Hematopoietic multipotent progenitor cell treated with erythropoietin and hydrocortisone succinate and interleukin-3 and kit ligand, for 4 days (in vitro differentiated cells): ENCODE measurements around the gene ICAM1.
A peak's percentile ranks its signal among the peaks of the same experiment; 100 is the strongest.

ENCODE experiments used
- DNase-seq: peaks from one replicate; pipeline ENCODE4 v3.0.0-alpha.2; 2015

Gene ICAM1

DNA sequence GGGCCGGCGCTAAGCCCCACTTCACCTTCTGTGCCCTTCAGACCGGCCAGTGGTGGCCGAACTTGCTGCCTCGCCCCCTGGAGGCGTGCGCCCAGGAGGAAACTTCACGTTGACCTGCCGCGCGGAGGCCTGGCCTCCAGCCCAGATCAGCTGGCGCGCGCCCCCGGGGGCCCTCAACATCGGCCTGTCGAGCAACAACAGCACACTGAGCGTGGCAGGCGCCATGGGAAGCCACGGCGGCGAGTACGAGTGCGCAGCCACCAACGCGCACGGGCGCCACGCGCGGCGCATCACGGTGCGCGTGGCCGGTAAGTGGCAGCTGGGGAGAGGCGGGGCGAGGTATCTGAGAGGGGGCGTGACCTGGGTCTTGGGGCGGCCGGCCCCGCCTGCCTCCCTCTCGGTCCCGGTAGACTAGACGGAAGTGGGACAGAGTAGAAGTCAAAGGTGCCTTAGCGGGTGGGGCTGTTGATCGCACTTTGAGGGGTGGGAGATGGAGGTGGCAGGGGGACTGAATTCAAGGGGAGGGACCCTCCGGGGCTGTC is 24.5 kb downstream of the ICAM1 start:
- peak; percentile 78 for DNase-seq

- peak; percentile 48 for DNase-seq
These were observed 25.1 kb downstream of the ICAM1 start for GRCh38 chr19:10295847-10296591.

DNA sequence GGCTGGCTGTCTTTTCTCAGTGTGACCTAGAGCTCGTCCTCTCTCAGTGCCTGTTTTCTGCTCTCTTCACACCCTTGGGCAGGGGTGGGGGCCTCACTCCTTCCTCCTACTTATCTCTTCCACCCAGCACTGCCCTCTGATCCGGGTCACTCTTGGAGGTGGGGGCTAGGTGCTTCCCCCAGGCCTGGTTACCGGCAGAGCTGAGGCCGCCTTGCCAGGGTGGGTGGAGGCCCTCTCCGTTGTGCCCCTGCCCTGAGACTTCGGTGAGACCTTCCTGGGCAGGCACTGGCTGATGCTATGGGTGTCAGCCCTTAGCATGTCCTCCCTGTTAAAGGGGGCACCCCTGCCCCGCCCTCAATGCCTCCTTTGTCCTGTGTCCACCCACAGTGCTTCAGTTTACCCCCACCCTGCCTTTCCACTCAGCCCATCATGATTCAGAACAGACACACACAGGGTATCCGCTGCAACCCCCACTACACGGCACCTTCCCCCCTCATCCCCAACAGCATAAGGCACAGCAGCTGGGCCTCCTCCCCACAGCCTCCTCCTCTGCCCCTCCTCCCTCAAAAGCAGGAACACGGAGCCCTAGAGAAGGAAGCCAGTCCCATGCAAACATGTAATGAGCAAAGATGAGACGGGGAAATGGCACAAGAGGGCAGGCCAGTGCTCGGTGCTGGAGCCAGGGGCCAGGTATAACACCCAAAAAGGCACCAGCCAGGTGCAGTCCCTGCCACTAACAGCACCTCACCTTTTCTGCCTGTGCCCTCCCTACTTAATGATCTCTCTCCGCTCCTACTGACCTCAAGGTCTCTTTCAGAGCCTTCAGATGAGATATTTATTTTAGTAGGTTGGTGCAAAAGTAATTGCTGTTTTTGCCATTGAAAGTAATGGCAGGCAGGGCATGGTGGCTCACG is 28.9 kb downstream of the ICAM1 start:
- peak; percentile 96 for DNase-seq

DNA sequence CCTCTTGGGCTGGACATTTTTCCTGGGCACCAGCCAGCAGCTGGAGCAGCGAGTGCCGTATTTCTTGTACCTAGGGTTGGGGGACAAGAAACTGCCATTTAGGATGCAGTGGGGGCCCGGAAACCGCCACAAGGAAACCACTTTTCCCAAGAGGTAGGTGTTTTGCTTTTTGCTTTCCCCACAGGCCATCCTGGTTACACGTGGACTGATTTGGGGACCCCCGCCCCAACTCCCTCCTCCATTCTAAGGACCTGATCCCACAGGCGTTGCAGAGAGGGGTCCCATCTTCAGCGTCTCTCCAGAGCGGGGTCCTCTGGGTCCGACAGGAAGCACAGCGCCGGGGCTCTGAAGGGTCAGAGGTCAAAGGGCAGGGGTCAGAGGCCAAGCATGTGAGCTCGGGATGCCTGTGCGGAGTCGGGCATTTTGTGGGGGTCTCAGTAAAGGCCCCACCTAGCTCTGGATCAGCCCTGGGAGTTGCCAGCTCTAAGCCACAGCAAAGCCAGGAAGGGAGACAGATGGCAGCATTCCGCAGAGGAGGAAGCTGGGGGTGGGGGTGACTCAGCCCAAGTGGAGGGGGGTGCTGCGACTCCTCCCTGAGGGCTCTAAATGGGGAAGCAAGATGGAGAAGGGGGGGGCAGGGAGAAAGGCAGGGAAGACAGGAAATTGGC is 34.4 kb downstream of the ICAM1 start:
- peak; percentile 70 for DNase-seq

GRCh38 chr19:10306327-10306726 is 35.4 kb downstream of the ICAM1 start:
- no peak for DNase-seq

DNA sequence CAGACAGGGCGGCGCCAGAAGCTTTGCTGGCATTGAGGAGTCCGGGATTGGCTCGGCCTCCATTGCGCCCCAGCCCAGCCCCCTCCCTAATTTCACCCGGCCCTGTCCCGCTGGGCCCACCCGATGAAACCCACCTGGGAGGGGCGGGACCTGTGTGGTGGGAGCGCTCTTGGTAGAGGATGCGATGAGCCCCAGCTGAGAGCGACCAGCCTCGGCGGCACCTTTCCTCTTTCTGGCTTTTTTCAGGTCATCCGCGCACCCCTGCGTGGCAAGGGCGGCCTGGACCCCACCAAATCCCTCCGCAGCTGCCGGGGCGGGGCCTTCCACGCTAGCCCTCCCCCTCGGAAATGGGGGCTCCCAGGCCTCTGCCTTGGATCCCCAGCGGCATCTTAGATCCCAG is 38.5 kb downstream of the ICAM1 start, which contains the start of gene ZGLP1:
TSS of gene ZGLP1 (minus strand) at position 393 of the 400 bp plus-strand sequence.
- no peak for DNase-seq

DNA sequence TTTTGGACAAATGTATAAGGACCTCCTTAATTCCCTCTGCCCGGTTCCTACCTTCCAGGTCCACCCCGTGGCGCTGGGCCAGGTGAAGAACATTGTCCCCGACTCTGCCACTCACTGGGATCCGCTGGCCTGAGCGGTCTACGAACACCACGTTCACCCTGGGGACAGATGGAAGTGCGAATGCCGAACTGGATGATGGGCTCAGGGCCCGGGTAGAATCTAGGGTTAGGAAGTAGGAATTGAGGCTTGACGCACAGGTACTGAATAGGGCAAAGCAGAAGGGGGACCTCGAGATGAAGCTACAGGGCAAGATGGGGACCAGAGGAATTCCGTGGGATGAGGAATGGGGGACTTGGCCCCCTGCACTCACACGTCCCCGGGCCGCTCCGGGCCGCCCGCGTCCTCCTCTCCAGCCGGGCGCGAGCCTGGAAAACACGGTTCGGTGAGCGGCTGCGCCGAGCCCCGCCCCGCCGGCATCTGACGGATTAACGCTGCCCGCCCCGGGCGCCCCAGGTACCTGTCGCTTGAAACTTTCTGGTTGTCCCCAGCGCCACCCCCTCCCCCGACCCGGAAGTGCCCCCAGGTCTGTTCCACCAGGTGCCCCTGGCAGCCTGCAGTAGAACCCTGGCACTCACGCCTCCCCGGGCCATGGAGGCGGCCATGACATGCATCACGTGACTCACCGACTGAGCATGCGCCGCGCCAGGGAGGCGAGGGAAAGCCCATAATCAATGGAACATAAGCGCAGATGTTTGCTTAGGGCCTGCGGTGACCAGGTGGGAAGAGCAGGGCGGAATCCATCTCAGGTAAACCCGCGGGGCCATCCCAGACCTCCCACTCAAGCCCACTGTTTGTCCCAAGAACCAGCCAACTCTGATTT is 44.7 kb downstream of the ICAM1 start, which contains the start of gene FDX2:
TSS of gene FDX2 (minus strand) at position 681 of the 880 bp plus-strand sequence. CDS start at position 662, 19 bp downstream.
- peak; percentile 91 for DNase-seq

DNA sequence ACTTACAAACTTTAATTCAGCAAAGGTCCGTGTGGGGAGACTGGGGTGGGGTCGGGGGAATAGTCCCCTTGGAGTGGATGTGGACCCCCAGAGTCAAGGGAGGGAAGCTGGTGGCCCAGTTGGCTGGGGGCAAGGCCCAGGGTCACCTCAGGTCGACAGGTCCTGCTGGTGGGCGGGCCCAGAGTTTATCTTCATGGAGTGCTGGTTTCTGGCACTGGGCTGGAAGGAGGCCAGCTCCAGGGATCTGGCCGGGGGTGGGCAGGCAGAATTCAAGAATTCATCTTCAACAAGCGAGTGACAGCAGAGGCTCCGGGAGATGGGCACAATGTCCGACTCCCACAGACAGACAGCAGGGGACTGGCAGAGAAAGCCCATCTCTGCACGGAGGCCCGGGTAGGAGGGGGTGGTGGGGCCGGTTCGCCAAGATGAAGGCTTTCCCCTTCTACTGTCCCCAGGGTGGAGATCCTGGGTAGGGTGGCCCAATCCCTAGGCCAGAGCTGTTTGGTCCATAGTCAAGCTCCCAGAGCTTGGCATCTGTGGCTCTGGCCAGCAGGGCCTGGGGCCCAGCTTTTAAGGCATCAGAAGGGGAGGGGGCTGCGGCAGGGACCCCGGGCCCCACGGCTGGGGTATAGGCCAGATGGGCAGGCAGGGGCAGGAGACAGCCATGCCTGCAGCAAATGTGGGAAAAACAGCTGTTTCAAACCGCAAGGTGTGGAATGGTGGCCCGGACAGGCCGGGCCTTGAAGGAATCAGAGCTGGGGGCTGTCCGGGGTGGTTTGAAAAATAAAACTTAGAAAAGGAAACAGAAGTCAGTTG is 45.5 kb downstream of the ICAM1 start:
- DNase-seq: peak; percentile 64

DNA sequence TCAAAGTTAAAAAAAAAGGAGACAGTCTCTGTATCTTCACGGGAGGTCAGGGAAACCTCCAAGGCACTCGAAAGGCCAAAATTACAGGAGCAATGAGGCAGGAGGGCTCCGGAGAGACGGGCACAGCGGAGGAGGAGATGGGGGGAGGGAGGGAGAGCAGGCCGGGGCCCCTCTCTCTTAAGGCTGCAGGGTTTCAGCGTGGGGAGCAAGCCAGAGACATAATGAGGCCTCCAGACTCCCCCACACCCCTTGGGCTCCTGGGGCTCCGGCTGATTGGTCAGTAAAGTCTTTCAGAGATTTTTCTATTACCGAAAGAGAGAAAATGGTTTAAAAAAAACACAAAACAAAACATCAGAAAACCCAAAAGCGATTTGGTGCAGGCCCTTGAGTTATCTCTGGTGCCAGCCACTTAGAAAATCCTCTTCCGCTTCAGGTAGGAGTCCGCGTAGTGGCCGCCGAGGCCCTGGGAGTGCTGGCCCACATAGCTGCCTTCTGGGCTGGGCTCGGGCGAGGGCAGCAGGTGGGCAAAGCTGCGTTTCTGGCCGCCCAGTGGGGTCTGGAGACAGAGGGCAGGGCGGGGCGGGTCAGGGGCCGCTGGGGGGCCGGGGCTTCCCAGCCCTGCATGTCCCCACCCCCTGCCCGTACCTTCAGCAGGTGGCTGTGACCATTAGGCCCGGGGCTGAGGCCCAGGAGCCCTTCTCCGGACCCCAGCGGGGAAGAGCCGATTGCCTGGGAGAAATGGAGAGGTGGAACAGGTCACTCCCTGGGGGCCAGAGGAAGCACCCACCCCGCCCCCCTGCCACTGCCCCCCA is 46.3 kb downstream of the ICAM1 start:
- DNase-seq: no peak

DNA sequence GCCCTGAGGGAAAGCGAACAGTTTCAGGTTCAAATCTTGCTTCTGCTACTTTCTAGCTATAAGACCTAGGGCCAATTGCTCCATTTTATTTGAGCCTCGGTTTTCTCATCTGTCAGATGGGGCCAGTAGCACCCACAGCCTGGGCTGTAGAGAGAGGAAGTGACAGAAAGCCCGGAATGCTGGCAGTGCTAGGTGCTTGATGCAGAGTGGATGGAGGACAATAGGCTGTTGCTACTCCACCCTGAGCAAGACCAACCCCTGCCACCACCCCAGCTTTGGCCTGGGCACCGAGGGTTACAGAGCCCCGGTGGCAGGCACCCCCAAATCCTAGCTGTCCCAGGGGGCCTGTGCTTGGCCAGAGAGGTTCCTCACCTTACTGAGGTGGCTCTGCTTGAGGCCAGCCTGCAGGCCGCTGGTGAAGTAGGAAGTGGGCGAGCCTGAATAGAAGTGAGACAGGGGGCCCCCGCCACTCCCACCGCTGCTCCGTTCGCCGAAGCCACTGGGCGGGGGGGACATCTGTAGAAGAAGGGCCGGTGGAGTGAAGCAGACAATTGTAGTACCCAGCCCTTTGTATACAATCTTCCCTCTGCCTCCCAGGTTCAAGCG is 47.0 kb downstream of the ICAM1 start:
- no peak for DNase-seq

DNA sequence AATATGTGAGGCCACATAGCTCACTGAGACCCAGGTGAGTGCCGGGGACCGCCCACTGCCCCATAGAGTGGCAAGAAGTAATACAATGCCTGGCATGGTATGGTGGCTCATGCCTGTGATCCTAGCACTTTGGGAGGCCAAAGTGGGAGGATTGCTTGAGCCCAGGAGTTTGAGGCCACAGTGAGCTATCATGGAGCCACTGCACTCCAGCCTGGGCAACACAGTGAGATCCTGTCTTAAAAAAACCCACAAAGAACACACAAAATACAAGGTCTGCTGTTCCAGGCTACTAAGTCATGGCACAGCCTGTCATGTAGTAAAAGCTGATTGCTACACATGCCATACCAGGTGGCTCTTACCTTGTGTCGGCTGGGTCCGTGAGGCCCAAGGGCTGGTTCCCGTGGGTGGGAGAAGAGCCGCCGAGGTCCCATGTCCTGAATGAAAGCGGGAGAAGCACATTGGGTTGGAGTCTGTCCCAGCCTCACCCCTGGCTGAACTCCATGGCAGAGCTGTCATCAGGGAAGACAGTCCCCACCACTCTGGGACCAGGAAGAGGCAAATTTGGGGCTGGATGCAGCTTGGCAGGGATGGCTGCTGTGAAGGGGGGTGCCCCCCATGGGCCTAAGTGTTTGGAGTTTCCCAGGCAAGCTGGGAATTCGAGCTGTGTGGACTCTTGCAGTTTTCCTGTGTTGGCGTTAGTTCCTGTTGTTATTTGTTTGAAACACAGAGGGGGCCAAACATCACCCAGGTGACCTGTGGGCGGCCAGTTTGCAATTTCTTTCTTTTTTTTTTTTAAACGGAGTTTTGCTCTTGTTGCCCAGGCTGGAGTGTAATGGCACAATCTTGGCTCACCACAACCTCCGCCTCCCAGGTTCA is 48.1 kb downstream of the ICAM1 start:
- no peak for DNase-seq

DNA sequence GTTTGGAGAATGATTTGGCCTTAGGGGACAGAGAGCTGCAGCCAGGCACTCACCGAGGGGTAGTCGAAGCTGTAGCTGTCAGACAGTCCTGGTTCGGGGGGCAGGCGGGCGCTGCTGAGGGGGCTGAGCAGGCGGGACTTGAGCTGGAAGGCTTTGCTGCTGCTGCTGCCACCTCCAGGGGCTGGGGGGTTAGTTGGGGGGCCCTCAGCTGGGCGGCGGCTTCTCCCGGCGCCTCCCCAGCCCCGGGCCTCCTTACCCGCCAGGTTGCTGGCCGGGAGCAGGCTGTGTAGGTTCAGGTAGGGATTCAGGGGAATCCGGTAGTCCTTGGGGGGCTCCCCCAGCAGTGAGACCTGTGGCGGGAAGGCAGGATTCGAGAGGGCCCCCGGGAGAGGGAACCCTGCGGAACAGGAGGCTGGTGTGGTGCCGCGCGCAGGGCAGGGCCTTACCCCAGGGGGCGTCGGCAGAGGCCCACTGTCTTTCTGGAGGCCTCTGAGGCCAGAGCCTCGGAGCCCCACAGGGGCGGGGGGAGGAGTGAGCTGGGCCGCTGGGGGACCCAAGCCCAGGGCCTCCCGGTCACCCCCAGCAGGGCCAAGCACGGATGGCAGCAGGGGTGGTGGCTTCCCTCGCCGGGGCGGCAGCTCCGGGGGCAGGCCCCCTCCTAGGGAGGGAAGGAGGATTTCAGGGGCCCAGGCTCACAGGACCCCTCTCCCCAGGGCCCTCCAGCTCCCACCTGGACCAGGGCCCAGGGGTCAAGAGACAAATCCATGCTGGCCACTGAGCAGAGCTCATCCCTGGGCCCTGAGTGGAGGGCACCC is 49.9 kb downstream of the ICAM1 start:
- no peak for DNase-seq

DNA sequence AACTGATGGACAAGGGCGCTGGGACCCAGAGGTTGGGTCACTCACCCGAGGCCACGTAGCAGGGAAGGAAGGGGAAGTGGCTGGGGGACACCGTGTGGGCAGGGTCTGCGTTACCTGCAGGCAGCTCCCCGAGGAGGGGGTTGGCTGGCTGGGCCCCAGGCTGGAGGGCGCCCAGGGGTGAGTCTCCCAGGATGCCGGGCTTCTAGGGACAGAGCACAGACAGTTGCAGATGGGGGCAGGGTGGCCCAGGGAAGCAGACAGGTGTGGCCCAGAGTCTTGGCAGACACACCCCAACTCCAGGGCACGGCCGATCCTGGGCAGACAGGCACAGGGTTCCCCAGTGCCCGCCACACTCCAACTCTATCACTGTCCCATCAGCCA is 50.5 kb downstream of the ICAM1 start:
- DNase-seq: no peak

DNA sequence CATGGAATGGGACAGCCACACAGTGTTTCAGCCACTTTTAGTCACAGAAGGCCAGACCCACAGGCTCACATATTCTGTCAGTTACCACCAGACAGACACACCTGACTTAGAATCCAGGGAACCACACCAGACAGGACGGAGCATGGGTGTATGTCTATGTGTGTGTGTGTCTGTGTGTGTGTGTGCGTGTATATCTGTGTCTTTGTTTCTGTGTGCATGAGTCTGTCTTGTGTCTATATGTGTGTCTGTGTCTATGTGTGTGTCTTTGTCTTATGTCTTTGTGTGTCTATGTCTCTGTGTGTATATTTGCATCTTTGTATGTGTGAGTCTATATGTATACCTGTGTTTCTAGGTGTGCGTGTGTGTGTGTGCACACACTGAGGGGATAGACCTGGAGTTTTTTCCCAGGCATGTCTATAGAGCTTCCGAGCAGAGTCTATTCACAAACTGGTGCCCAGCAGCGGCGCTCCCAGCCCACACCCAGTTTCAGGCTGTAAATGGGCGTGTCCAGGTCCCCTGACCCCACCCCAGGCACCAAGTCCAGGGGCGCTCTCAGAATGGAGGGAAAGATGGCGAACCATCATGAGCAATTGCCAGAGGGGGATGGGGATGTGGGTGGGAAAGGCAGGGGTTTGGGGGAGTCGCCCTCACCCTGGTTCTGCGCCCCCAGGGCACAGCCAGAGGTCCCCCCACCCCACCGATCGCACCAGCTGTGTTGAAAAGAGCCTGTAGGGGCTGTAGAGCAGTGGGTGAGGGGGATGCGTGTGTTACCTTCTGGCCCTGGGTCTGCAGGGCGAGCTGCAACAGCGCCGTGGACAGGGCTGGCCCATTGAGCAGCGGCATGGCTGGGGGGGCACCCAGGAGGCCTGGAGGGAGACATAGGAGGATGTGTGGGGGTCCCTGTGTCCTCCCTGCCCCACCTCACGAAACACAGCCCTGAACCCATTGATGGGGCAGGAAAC is 51.2 kb downstream of the ICAM1 start:
- DNase-seq: no peak

DNA sequence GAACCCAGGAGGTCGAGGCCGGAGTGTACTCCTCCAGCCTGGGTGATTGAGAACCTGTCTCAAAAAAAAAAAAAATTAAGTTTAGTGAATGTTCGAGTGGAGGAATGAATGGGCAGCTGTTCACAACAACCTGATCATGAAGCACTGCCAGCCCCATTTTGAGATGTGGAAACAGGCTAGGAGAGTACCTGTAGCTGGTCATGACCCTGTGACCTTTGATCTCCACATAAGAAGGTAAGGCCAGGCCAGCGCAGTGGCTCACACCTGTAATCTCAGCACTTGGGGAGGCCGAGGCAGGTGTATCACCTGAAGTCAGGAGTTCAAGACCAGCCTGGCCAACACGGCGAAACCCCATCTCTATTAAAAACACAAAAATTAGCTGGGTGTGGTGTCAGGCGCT is 54.8 kb downstream of the ICAM1 start:
- DNase-seq: no peak

DNA sequence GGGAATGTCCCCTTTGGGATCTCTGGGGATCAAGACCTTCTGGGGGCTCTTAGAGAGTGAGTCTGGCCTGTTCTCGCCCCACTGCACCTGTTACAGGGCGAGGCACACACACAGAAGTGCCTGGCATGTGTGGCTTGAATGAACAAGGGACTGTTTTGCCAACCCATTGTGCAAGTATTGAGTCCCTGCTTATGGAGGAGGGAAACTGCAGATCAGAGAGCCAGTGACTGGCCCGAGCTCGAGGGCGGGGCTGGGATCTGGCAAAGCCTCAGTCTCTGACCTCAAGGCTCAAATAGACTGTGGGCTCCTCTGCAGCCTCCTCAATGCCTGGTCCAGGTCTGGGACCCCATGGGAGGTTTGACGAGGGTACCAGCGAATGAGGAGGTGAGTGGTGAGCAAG is 56.9 kb downstream of the ICAM1 start:
- no peak for DNase-seq
